Measurements from ENCODE around the gene ATP11A.

The ATP11A gene

DNA sequence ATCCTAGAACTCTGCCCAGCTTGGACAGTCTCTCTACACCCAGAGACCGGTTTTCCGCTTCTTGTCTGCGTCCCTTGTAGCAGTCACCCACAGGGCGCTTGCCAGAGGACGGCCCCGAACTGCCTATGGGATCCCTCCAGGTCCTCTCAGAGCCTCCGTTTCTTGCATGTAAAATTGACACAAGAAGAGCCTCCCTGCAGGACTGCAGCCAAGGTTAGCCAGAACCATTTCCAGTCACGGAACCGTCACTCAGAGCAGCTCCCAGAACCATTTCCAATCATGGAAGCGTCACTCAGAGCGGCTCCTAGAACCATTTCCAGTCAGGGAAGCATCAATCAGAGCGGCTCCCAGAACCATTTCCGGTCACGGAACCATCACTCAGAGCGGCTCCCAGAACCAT is 65.5 kb downstream of the ATP11A start:
- H3K9me3 Mint-ChIP-seq, result no peaks in the 10 kb centered on the region
- no peak overlapping the region for H3K4me3 Mint-ChIP-seq
- no peak overlapping the region for H3K27ac Mint-ChIP-seq
- no peaks in the 10 kb centered on the region for H3K27me3 Mint-ChIP-seq
- H3K36me3 Mint-ChIP-seq (ENCODE audit: low read depth), result no peaks in the 10 kb centered on the region
- ATAC-seq (no peak), DNase-seq (no peak)
- peaks cover 16% of the 10 kb centered on the region for H3K4me1 Mint-ChIP-seq

DNA sequence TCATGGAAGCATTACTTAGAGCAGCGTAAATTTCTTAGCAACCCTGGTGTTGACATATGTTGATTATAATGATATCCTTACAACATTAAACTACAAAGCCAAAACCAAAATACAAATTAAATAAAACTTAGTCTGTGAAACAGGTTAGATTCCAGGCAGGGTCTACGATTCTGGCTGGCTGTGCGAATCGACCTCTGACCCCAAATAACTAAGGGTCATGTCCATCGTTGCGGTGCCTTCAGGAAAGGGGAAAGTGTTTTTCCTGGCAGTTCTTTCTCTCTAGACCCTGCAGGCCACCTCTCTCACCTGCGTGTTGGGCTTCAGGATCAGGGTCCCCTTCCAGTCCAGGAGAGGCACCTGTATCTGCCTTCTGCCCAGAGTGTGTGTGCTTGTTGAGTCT is 66.2 kb downstream of the ATP11A start:
- no peaks in the 10 kb centered on the region for H3K36me3 Mint-ChIP-seq (ENCODE audit: low read depth)
- no peak for DNase-seq
- H3K4me3 Mint-ChIP-seq, result no peak overlapping the region
- H3K27me3 Mint-ChIP-seq, result no peaks in the 10 kb centered on the region
- H3K9me3 Mint-ChIP-seq, result no peaks in the 10 kb centered on the region
- no peak overlapping the region for H3K27ac Mint-ChIP-seq
- H3K4me1 Mint-ChIP-seq, result peaks cover 16% of the 10 kb centered on the region
- no peak for ATAC-seq

DNA sequence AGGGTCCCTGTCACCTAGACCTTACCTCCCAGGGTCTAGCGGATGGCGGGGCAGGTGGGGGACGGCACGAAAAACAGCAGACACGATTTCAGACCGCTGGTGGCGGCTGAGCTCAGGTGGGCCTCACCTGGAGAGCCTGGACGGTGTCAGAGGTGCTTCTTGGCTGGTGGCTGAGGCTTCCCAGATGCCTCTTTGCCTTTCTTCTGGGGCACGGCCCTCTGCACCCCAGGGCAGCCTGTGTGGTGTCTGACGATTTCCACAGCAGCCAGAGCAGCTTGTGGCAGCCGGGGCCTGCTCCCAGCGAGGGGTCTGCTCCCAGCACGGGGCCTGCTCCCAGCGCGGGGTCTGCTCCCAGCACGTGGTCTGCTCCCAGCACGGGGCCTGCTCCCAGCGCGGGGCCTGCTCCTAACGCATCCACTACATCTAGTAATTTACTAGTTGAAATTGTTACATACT is 66.7 kb downstream of the ATP11A start:
- H3K4me3 Mint-ChIP-seq, result no peak overlapping the region
- peaks cover 16% of the 10 kb centered on the region for H3K4me1 Mint-ChIP-seq
- no peaks in the 10 kb centered on the region for H3K27me3 Mint-ChIP-seq
- no peak for ATAC-seq
- no peak overlapping the region for H3K27ac Mint-ChIP-seq
- no peaks in the 10 kb centered on the region for H3K36me3 Mint-ChIP-seq (ENCODE audit: low read depth)
- no peaks in the 10 kb centered on the region for H3K9me3 Mint-ChIP-seq
- DNase-seq, result no peak

DNA sequence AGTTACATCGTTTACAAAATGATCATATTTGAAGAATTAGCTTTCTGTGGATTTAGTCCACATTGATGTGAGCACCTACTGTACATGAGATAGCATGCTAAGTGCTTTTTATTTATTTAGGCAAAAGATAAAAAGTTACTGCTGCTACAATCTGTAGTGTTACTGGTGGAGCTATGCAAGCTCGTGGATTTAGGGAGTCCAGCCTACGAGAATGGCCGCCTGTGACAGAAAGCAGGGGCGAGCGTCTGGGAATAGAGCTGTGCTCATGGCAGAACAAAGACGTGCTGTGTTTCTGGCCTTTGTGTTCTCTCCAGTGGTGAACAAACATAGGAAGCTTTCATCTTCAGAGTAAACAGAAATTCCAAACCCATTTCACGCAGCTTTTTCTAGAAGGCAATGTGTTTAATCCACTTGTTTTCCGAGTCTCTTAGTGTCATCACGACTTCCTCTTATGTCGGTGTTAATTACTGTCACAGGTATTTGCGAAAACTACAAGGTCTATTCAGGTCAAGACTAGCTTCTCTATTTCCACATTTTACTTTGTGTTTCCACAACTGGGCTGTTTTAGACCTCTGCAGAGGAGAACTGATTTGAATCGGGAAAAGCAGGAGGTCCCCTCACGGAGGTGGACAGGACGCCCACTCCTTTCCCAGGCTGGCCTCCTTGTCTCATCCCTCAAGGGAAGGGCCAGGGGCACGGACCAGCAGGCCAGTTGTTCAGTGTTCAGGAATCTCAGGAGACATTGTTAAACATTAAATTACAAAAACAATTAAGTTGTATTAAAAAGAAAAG is 67.3 kb downstream of the ATP11A start:
- H3K9me3 Mint-ChIP-seq, result no peaks in the 10 kb centered on the region
- H3K27me3 Mint-ChIP-seq, result no peaks in the 10 kb centered on the region
- H3K4me1 Mint-ChIP-seq, result peaks cover 16% of the 10 kb centered on the region
- DNase-seq (no peak), ATAC-seq (no peak)
- H3K4me3 Mint-ChIP-seq, result no peak overlapping the region
- no peak overlapping the region for H3K27ac Mint-ChIP-seq
- H3K36me3 Mint-ChIP-seq (ENCODE audit: low read depth), result no peaks in the 10 kb centered on the region

DNA sequence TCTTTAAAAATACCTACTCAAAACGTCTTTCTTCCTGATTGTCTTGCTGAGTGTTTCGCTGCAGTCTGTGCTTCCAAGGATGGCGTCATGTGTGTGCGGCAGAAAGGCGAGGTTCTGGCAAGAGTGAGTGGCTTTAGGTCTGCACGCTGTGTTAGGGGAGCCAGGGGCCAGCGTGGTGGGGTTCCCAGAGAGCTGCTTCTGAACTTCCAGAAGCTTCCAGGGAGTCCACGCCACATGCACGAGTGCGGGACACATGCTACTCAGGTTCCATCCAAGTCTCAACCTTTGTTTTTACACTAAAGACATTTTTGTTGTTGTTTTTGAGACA is 67.9 kb downstream of the ATP11A start:
- no peak for ATAC-seq
- Mint-ChIP-seq H3K4me1 (peaks cover 13% of the 10 kb centered on the region), H3K36me3 (ENCODE audit: low read depth) (no peaks in the 10 kb centered on the region), H3K9me3 (no peaks in the 10 kb centered on the region), H3K4me3 (no peak overlapping the region), H3K27me3 (no peaks in the 10 kb centered on the region), H3K27ac (no peak overlapping the region)
- DNase-seq, result no peak

DNA sequence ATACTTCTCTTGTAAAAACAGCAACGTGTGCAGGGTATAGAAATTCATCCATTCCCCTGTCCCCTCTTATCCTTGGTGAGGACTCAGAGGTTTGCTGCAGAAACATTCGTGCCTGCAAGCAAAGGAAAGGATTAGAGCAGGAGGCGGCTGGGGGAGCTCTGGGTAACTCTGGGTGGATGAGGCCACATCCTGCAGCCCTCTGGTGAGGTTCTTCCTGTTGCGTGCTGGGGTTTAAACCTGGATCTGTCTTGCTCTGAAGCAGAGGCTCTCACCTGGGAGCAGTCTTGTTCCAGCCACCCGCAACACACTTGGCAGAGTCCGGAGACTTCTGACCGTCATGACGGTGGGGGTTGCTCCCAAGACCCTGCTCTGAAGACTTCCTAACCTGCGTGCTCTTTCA is 69.2 kb downstream of the ATP11A start:
- H3K4me1 Mint-ChIP-seq, result peaks cover 2% of the 10 kb centered on the region
- no peak for DNase-seq
- H3K4me3 Mint-ChIP-seq, result no peak overlapping the region
- no peaks in the 10 kb centered on the region for H3K9me3 Mint-ChIP-seq
- H3K27ac Mint-ChIP-seq, result no peak overlapping the region
- no peaks in the 10 kb centered on the region for H3K36me3 Mint-ChIP-seq (ENCODE audit: low read depth)
- H3K27me3 Mint-ChIP-seq, result no peaks in the 10 kb centered on the region
- ATAC-seq, result no peak

DNA sequence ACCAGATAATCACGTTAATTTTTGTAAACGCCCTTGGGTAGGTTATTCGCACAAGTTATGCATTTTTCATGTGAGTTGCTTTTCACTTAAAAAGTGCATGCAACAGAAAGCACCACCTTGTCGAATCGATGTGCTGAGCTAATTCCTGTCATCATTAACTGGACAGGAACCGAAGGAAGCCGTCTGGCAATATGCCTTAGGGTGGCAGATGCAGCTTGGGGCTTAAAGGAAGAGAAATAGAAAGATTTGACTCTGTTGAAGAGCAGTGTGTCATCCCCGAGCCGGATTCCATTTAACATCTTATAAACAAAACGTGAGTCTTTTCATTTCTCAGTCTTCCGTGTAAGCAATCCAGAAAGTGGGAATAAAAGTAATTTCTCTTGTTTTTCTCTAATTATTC is 70.0 kb downstream of the ATP11A start:
- Mint-ChIP-seq H3K27ac (no peak overlapping the region), H3K36me3 (ENCODE audit: low read depth) (no peaks in the 10 kb centered on the region), H3K4me1 (no peaks in the 10 kb centered on the region), H3K27me3 (no peaks in the 10 kb centered on the region), H3K9me3 (no peaks in the 10 kb centered on the region), H3K4me3 (no peak overlapping the region)
- ATAC-seq (no peak), DNase-seq (no peak)

DNA sequence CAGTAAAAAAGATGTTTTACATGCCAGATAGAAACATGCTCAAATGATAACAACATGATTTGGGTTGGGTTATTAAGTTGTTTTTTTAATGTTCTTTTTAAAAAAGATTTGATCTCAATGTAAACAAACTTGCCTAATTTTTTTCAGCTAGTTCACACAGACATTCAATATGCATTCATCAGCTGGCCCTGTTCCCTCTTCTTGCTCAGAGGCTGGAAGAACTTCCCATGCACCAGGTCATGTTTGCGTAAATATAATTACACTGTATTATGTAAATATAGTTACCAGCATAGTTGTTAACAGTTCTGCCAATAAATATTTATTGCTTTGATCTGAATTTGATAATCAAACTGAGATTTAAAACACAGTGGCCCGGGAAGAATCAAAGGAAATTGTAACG is 70.6 kb downstream of the ATP11A start:
- H3K4me1 Mint-ChIP-seq, result no peaks in the 10 kb centered on the region
- DNase-seq (no peak), ATAC-seq (no peak)
- no peak overlapping the region for H3K27ac Mint-ChIP-seq
- no peaks in the 10 kb centered on the region for H3K9me3 Mint-ChIP-seq
- no peak overlapping the region for H3K4me3 Mint-ChIP-seq
- H3K36me3 Mint-ChIP-seq (ENCODE audit: low read depth), result no peaks in the 10 kb centered on the region
- H3K27me3 Mint-ChIP-seq, result no peaks in the 10 kb centered on the region

DNA sequence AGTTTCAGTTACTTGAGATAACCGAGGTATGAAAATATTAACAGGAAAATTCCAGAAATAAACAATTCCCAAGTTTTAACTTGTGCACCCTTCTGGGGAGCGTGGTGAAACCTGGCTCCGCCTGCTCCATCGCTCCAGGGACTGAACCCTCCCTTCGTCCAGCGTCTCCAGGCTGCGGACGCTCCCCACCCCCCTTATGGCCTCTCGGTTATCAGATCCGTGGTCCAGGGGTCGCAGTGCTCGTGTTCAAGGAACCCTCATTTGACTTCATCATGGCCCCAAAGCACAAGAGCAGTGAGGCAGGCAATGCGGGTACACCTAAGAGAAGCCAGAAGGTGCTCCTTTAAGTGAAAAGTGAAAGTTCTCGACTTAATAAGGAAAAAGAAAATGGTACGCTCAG is 71.1 kb downstream of the ATP11A start:
- H3K4me1 Mint-ChIP-seq, result no peaks in the 10 kb centered on the region
- H3K36me3 Mint-ChIP-seq (ENCODE audit: low read depth), result no peaks in the 10 kb centered on the region
- H3K9me3 Mint-ChIP-seq, result no peaks in the 10 kb centered on the region
- ATAC-seq, result no peak
- H3K4me3 Mint-ChIP-seq, result no peak overlapping the region
- no peak for DNase-seq
- no peak overlapping the region for H3K27ac Mint-ChIP-seq
- H3K27me3 Mint-ChIP-seq, result no peaks in the 10 kb centered on the region

DNA sequence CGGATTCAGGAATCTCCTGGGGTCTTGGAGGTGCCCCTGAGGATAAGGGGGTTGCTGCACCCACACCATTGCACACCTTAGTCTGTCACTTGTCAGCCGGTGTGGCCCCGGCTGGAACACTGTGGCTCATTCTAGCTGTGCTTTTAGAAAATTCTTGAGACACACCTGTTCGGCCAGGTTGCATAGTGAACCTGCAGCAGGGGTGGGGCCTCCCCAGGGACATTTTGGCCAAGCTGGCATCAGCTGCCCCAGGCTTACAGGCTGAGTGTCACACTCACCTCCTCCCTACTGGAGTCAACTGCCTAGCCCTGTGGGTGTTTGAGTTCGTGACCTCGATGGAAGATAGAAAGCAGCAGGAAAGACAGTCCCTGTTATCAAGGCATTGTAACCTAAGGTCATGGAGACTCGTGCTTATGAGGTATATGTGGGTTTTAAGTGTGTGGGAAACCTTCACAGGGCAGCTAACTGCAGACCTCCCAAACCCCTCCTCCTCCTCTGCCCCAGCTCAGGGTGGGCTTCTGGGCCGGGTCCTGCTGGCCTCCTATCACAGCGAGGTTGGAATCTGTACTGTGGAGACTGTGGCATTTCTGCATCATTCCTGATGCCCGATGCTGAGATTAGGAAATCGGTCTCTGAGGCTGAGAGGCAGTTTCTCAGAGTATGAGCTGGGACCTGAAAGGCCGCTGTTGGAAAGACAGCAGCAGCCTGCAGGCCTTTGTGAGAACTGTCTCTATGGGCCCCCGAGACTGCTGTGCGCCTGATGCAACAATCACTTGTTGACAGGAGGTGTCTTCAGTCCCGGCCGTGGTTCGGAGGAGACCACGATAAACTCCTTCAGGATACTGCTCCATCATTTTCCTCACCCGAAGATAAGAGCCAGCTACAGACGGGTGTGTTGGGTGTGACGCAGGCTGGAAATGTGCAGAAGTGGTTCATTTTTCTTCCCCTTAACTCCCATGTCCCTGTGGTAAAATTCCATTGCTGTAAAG is 72.2 kb downstream of the ATP11A start:
- no peaks in the 10 kb centered on the region for H3K9me3 Mint-ChIP-seq
- H3K36me3 Mint-ChIP-seq (ENCODE audit: low read depth), result no peaks in the 10 kb centered on the region
- no peak overlapping the region for H3K27ac Mint-ChIP-seq
- H3K4me1 Mint-ChIP-seq, result peaks cover 4% of the 10 kb centered on the region
- no peak for ATAC-seq
- DNase-seq, result no peak
- no peaks in the 10 kb centered on the region for H3K27me3 Mint-ChIP-seq
- no peak overlapping the region for H3K4me3 Mint-ChIP-seq

DNA sequence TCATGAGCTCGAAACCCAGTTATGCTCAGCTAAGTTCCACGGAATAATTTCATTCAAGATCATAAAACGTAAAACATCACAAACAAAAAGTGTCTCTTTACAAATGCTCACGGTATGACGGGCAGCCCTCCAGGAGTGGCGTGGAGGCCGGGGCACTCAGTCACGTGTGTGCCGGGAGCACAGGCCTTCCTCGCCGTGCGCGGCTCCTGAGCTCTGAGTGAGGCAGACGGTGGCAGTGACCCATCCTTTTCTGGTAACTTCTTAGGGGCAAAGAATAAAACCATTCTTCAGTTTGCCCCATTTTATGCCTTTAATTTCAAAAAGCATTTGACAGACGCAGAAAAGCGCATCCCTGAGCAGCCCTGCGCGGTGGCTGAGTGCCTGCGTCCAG is 72.8 kb downstream of the ATP11A start:
- ATAC-seq, result no peak
- peaks cover 7% of the 10 kb centered on the region for H3K4me1 Mint-ChIP-seq

DNA sequence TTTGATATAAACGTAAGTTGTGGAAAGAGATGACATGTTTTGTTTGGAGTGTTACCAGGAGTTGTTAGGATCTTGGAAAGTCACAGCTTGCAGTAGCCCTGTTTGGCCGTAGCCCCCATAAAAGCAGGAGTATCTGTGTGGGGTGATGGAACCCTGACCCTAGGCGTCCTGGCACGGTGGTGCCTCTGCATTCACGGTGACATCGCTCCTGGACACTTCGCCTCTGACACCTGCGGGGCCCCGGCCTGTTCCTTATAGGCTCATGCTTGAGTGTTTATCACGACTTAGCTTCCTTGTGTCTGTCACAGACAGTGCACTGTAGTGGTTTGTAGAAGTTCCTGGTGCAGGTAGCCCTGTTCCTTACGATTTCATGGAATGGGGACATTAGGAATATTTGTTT is 74.2 kb downstream of the ATP11A start:
- H3K4me3 Mint-ChIP-seq, result no peak overlapping the region
- ATAC-seq (no peak), DNase-seq (no peak)
- H3K27me3 Mint-ChIP-seq, result no peaks in the 10 kb centered on the region
- H3K4me1 Mint-ChIP-seq, result peaks cover 20% of the 10 kb centered on the region
- H3K27ac Mint-ChIP-seq, result no peak overlapping the region
- H3K9me3 Mint-ChIP-seq, result no peaks in the 10 kb centered on the region
- H3K36me3 Mint-ChIP-seq (ENCODE audit: low read depth), result no peaks in the 10 kb centered on the region

More for the DNA sequence above, 72.8 kb downstream of the ATP11A start:
- H3K36me3 Mint-ChIP-seq (ENCODE audit: low read depth), result no peaks in the 10 kb centered on the region
- H3K27me3 Mint-ChIP-seq, result no peaks in the 10 kb centered on the region
- no peak overlapping the region for H3K4me3 Mint-ChIP-seq
- DNase-seq, result no peak
- H3K27ac Mint-ChIP-seq, result no peak overlapping the region
- no peaks in the 10 kb centered on the region for H3K9me3 Mint-ChIP-seq

DNA sequence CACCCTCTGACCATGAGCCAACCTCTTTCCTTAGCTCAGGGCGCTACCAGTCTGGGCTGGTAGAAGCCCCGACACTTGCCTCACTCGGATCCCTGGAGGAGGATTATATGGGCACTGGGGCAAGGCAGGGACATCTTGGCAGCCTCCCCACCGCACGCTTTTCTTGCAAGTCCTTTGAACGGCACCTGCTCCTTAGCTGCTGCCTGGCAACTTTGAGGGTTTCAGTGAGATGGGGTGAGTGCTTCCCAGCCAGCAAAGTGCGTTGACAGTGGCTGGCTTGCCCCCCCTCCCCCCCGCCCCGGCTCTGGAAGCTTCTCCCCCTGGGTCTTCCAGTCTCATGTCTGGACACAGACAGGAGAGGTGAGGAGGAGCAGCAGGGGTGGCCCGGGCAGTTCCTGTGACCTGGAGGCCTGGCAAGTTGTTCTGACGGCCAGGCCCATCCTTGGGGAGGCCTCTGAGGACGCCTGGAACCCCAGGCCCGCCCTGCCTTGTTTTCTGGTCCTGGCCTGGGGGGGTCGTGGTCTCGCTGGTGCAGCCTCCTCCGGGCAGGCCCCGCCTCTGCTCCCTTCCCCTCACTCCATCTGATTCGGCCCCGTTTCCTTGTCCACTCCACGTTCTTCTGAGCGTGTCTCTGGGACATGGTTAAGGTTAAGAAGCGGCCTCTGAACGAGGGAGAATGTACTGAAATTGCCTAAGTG is 75.2 kb downstream of the ATP11A start:
- H3K27me3 Mint-ChIP-seq, result no peaks in the 10 kb centered on the region
- H3K4me3 Mint-ChIP-seq, result no peak overlapping the region
- peaks cover 26% of the 10 kb centered on the region for H3K4me1 Mint-ChIP-seq
- H3K36me3 Mint-ChIP-seq (ENCODE audit: low read depth), result no peaks in the 10 kb centered on the region
- no peak overlapping the region for H3K27ac Mint-ChIP-seq
- ATAC-seq (no peak), DNase-seq (no peak)
- no peaks in the 10 kb centered on the region for H3K9me3 Mint-ChIP-seq

DNA sequence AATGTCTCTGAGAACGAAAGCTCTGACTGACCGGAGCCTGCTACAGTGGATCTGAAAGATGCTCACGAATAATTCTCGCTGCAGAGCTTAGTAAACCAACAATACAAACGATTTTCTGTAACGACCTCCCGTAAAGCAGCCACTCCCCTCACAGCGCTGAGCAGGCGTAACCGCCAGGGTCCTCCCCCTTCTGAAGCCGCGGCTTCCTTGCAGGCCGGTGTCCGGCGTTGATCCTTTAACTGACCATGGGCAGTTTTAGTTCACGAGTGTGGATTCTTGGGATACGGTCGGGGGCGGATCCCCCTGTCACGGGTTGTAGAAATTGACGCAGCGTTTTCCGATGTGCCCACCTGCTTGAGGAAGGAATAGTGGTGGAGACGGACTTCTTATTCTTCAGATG is 75.9 kb downstream of the ATP11A start:
- no peak overlapping the region for H3K27ac Mint-ChIP-seq
- no peak overlapping the region for H3K4me3 Mint-ChIP-seq
- no peaks in the 10 kb centered on the region for H3K9me3 Mint-ChIP-seq
- peaks cover 28% of the 10 kb centered on the region for H3K4me1 Mint-ChIP-seq
- H3K36me3 Mint-ChIP-seq (ENCODE audit: low read depth), result peaks cover 2% of the 10 kb centered on the region
- ATAC-seq (no peak), DNase-seq (no peak)
- H3K27me3 Mint-ChIP-seq, result no peaks in the 10 kb centered on the region

DNA sequence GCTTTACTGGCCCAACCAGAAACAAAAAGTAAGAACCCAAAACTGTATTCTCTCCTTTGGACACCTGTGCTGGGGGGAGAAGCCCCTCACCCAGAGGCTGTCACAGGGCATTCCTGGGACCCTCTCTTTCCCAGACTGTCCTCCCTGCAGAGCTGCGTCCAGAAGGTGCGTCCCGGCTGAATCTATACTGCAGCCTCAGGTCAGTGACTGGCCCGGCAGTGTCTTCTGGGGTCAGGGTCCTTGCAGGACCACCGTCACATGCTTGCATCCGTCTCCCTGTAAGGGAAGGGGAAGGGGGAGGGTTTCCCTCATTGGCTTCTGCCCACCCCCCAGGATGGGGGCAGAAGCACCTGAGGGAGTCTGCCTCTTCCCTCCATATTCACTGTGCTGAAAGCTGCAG is 76.5 kb downstream of the ATP11A start:
- Mint-ChIP-seq H3K4me3 (no peak overlapping the region), H3K27me3 (no peaks in the 10 kb centered on the region), H3K4me1 (peaks cover 30% of the 10 kb centered on the region), H3K36me3 (ENCODE audit: low read depth) (peaks cover 2% of the 10 kb centered on the region), H3K27ac (no peak overlapping the region), H3K9me3 (no peaks in the 10 kb centered on the region)
- ATAC-seq (no peak), DNase-seq (no peak)
